Sigmoid colon (tissue), 4 donors: Measurements from ENCODE around the gene NFS1.

Experiments
- CTCF ChIP-seq, 4 experiments: fragments of 450-650 bp in 3 of 4; fragments of 200-600 bp in 1 of 4; IDR thresholded peaks; one replicate each; pipeline ENCODE4 v1.5.1; 2016 to 2019; ENCODE audit warnings: antibody characterized with exemption in 4 of 4, mild to moderate bottlenecking in 3 of 4, moderate library complexity in 2 of 4
- POLR2A ChIP-seq, 2 donors: fragments of 450-650 bp; IDR thresholded peaks; one replicate each; pipeline ENCODE4 v1.6.1; 2016; ENCODE audit warnings: antibody characterized with exemption in 2 of 2, mild to moderate bottlenecking in 2 of 2, moderate library complexity in 2 of 2
- POLR2AphosphoS5 ChIP-seq, 4 donors: sonication (generic); formaldehyde crosslinking; IDR thresholded peaks; one replicate each; pipeline ENCODE4 v1.6.1; 2017; ENCODE audit warnings: antibody characterized with exemption in 4 of 4

- TF ChIP-seq POLR2AphosphoS5 (IDR thresholded peaks at IDR 0.05) (no peak), POLR2A (IDR thresholded peaks at IDR 0.05) (no peak), CTCF (IDR thresholded peaks at IDR 0.05) (no peak)
Measured at GRCh38 chr20:35698298-35699126, 640 bp downstream of the NFS1 start.
